Measurements from ENCODE around the gene WNK1. TPM values are rescaled to one million over a fixed set of nuclear protein-coding genes. Genes with fewer than 3 reads are reported as not detected.
"Not testable (repeated sequence)": the region's sequence is repeated elsewhere in the genome, so short reads cannot be mapped to it uniquely, and the experiment has no call there.

Gene WNK1
- total RNA-seq, 1 donor from 2014 or later, result 71.5 TPM

DNA sequence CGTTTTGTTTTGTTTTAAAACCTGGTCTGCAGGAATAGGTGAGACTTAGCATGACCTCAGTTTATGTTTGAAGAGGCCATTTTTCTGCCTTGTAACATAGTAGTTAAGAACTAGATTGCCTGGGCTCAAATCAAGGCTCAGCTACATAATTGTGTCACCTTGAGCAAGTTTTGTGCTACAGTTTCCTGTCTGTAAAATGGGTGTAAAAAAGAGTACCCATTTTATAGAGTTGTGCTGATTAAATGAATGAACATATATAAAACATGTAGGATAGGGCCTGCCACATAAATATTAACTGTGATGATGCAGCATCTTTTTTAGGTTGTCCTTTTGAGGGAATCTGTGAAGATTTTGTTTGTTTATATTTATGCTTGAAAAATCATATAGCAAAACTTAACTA is 7.2 kb downstream of the WNK1 start:
- Histone ChIP-seq H3K9ac (ENCODE audit: low read depth in 1 of 3, low read length in 3 of 3) (no peak overlapping the region), H3K27ac (ENCODE audit: low read depth, low read length) (no peak overlapping the region), H3K4me1 (ENCODE audit: control insufficient read depth in 3 of 3, insufficient read depth in 3 of 3, low read length in 3 of 3) (peaks cover 3 to 15% (median 11%) of the 10 kb centered on the region in 3 donors), H3K9me3 (ENCODE audit: control insufficient read depth in 3 of 3, low read length in 3 of 3) (no peaks in the 10 kb centered on the region), H3K27me3 (ENCODE audit: control insufficient read depth in 3 of 3, insufficient read depth in 3 of 3, low read length in 3 of 3) (no peaks in the 10 kb centered on the region), H3K4me3 (ENCODE audit: low read length in 3 of 3) (no peak overlapping the region), H3K36me3 (ENCODE audit: control insufficient read depth in 3 of 3, insufficient read depth in 3 of 3, low read length in 3 of 3) (no peaks in the 10 kb centered on the region)

GRCh38 chr12:761256-761655 is 8.9 kb downstream of the WNK1 start:
- Histone ChIP-seq H3K9ac (ENCODE audit: low read depth in 1 of 3, low read length in 3 of 3) (no peak overlapping the region), H3K27ac (ENCODE audit: low read depth, low read length) (no peak overlapping the region), H3K4me1 (ENCODE audit: control insufficient read depth in 3 of 3, insufficient read depth in 3 of 3, low read length in 3 of 3) (peaks cover 0 to 12% (median 3%) of the 10 kb centered on the region in 3 donors), H3K36me3 (ENCODE audit: control insufficient read depth in 3 of 3, insufficient read depth in 3 of 3, low read length in 3 of 3) (no peaks in the 10 kb centered on the region), H3K4me3 (ENCODE audit: low read length in 3 of 3) (no peak overlapping the region), H3K27me3 (ENCODE audit: control insufficient read depth in 3 of 3, insufficient read depth in 3 of 3, low read length in 3 of 3) (no peaks in the 10 kb centered on the region), H3K9me3 (ENCODE audit: control insufficient read depth in 3 of 3, low read length in 3 of 3) (no peaks in the 10 kb centered on the region)

DNA sequence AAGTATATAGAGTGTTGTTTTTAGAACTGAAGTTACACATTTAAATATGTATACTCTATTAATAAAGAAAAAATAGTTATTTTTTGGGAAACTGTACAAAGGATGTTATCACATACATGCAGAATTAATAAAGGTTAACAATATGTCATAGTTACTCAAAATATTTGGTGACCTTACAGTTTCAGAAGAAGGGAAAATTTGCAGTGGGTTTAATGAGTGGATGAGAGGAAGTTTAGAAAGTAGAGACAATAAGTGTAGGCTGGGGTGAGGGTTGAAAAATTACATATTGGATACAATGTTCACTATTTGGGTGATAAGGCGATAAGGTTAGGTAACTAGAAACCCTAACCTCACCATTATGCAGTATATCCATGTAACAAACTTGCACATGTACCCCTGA is 13.5 kb downstream of the WNK1 start:
- H3K27me3 ChIP-seq (ENCODE audit: control insufficient read depth in 3 of 3, insufficient read depth in 3 of 3, low read length in 3 of 3), result no peaks in the 10 kb centered on the region
- no peak overlapping the region for H3K4me3 ChIP-seq (ENCODE audit: low read length in 3 of 3)
- H3K9ac ChIP-seq (ENCODE audit: low read depth in 1 of 3, low read length in 3 of 3), result no peak overlapping the region
- H3K9me3 ChIP-seq (ENCODE audit: control insufficient read depth in 3 of 3, low read length in 3 of 3), result no peaks in the 10 kb centered on the region
- no peak overlapping the region for H3K27ac ChIP-seq (ENCODE audit: low read depth, low read length)
- peaks cover 0 to 4% (median 0%) of the 10 kb centered on the region in 3 donors for H3K4me1 ChIP-seq (ENCODE audit: control insufficient read depth in 3 of 3, insufficient read depth in 3 of 3, low read length in 3 of 3)
- no peaks in the 10 kb centered on the region for H3K36me3 ChIP-seq (ENCODE audit: control insufficient read depth in 3 of 3, insufficient read depth in 3 of 3, low read length in 3 of 3)

- Histone ChIP-seq H3K36me3 (ENCODE audit: control insufficient read depth in 3 of 3, insufficient read depth in 3 of 3, low read length in 3 of 3) (no peaks in the 10 kb centered on the region), H3K4me3 (ENCODE audit: low read length in 3 of 3) (no peak overlapping the region), H3K9me3 (ENCODE audit: control insufficient read depth in 3 of 3, low read length in 3 of 3) (no peaks in the 10 kb centered on the region), H3K9ac (ENCODE audit: low read depth in 1 of 3, low read length in 3 of 3) (no peak overlapping the region), H3K27ac (ENCODE audit: low read depth, low read length) (no peak overlapping the region), H3K27me3 (ENCODE audit: control insufficient read depth in 3 of 3, insufficient read depth in 3 of 3, low read length in 3 of 3) (no peaks in the 10 kb centered on the region), H3K4me1 (ENCODE audit: control insufficient read depth in 3 of 3, insufficient read depth in 3 of 3, low read length in 3 of 3) (peaks cover 0 to 4% (median 0%) of the 10 kb centered on the region in 3 donors)
Observed at GRCh38 chr12:768434-768833, 16.1 kb downstream of the WNK1 start.

- Histone ChIP-seq H3K9me3 (ENCODE audit: control insufficient read depth in 3 of 3, low read length in 3 of 3) (no peaks in the 10 kb centered on the region), H3K36me3 (ENCODE audit: control insufficient read depth in 3 of 3, insufficient read depth in 3 of 3, low read length in 3 of 3) (no peaks in the 10 kb centered on the region), H3K4me3 (ENCODE audit: low read length in 3 of 3) (no peak overlapping the region), H3K4me1 (ENCODE audit: control insufficient read depth in 3 of 3, insufficient read depth in 3 of 3, low read length in 3 of 3) (peaks cover 7 to 13% (median 12%) of the 10 kb centered on the region in 3 donors), H3K27me3 (ENCODE audit: control insufficient read depth in 3 of 3, insufficient read depth in 3 of 3, low read length in 3 of 3) (no peaks in the 10 kb centered on the region), H3K9ac (ENCODE audit: low read depth in 1 of 3, low read length in 3 of 3) (no peak overlapping the region), H3K27ac (ENCODE audit: low read depth, low read length) (no peak overlapping the region)
Observed at GRCh38 chr12:770479-770878, 18.1 kb downstream of the WNK1 start.

GRCh38 chr12:772056-772697 is 19.8 kb downstream of the WNK1 start:
- H3K9me3 ChIP-seq (ENCODE audit: control insufficient read depth in 3 of 3, low read length in 3 of 3), result no peaks in the 10 kb centered on the region
- no peaks in the 10 kb centered on the region for H3K36me3 ChIP-seq (ENCODE audit: control insufficient read depth in 3 of 3, insufficient read depth in 3 of 3, low read length in 3 of 3)
- H3K4me3 ChIP-seq (ENCODE audit: low read length in 3 of 3), result no peak overlapping the region
- no peak overlapping the region for H3K9ac ChIP-seq (ENCODE audit: low read depth in 1 of 3, low read length in 3 of 3)
- H3K27me3 ChIP-seq (ENCODE audit: control insufficient read depth in 3 of 3, insufficient read depth in 3 of 3, low read length in 3 of 3), result no peaks in the 10 kb centered on the region
- no peak overlapping the region for H3K27ac ChIP-seq (ENCODE audit: low read depth, low read length)
- H3K4me1 ChIP-seq (ENCODE audit: control insufficient read depth in 3 of 3, insufficient read depth in 3 of 3, low read length in 3 of 3), result peaks cover 7 to 14% (median 12%) of the 10 kb centered on the region in 3 donors

DNA sequence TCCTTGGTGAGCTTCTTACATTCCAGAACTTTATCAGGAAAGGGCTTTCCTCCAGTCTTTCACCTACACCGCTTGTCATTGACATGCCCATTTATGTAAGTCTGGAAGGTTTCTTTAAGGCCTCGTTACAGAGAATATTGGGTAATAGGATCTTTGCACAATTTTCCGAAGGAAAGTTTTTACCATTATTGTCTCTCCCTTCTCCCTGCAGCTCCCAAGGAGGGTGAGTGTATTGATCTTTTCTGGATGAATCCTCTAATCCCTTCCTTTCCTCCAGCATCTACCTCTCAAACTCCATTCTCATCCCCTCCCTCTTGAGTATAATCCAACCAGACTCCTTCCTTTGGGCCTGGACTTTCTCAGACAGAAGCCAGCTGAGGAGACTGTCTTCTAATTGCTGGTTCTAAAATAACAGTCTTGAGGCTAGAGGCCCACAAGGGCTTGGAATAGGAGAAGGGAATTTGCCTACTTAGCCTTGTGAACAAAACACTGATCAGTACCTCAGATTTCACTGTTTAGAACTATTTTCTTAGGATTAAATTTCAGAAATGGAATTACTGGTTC is 21.8 kb downstream of the WNK1 start:
- no peaks in the 10 kb centered on the region for H3K27me3 ChIP-seq (ENCODE audit: control insufficient read depth in 3 of 3, insufficient read depth in 3 of 3, low read length in 3 of 3)
- H3K4me3 ChIP-seq (ENCODE audit: low read length in 3 of 3), result peak overlapping the region in 1 of 3 donors; percentile 1
- no peaks in the 10 kb centered on the region for H3K9me3 ChIP-seq (ENCODE audit: control insufficient read depth in 3 of 3, low read length in 3 of 3)
- peaks cover 10 to 22% (median 12%) of the 10 kb centered on the region in 3 donors for H3K4me1 ChIP-seq (ENCODE audit: control insufficient read depth in 3 of 3, insufficient read depth in 3 of 3, low read length in 3 of 3)
- no peaks in the 10 kb centered on the region for H3K36me3 ChIP-seq (ENCODE audit: control insufficient read depth in 3 of 3, insufficient read depth in 3 of 3, low read length in 3 of 3)
- H3K27ac ChIP-seq (ENCODE audit: low read depth, low read length), result peak overlapping the region; percentile 10
- peak overlapping the region in 1 of 3 donors; percentile 25 for H3K9ac ChIP-seq (ENCODE audit: low read depth in 1 of 3, low read length in 3 of 3)

- not testable (repeated sequence) for H3K9me3 ChIP-seq (ENCODE audit: control insufficient read depth in 3 of 3, low read length in 3 of 3); H3K36me3 ChIP-seq (ENCODE audit: control insufficient read depth in 3 of 3, insufficient read depth in 3 of 3, low read length in 3 of 3); H3K9ac ChIP-seq (ENCODE audit: low read depth in 1 of 3, low read length in 3 of 3); H3K27ac ChIP-seq (ENCODE audit: low read depth, low read length); H3K27me3 ChIP-seq (ENCODE audit: control insufficient read depth in 3 of 3, insufficient read depth in 3 of 3, low read length in 3 of 3); H3K4me3 ChIP-seq (ENCODE audit: low read length in 3 of 3)
- H3K4me1 ChIP-seq (ENCODE audit: control insufficient read depth in 3 of 3, insufficient read depth in 3 of 3, low read length in 3 of 3), result peaks cover 20 to 41% (median 25%) of the 10 kb centered on the region in 3 donors
Observed at GRCh38 chr12:775973-776771, 23.8 kb downstream of the WNK1 start.

DNA sequence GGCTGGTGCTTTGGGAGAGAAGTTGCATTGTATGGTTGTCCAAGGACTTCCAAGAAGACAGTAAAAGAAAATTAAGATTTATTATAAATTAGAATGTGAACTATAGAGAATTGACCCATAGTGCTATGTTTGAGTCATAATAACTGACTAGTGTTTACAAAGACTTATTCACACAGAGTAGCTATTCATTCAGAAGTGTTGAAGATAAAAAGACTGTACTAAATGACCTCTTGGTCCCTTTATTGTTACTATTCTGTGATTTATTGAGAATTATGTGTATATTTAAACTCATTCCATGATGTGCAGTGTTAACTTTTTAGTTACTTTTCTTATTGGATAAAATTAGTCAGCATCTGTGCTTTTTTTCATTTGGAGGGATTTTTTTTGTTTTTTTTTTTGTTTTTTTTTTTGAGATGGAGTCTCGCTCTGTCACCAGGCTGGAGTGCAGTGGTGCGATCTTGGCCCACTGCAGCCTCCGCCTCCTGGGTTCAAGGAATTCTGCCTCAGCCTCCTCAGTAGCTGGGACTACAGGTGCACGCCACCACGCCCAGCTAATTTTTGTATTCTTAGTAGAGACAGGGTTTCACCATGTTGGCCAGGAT is 24.5 kb downstream of the WNK1 start:
- not testable (repeated sequence) for H3K36me3 ChIP-seq (ENCODE audit: control insufficient read depth in 3 of 3, insufficient read depth in 3 of 3, low read length in 3 of 3); H3K9ac ChIP-seq (ENCODE audit: low read depth in 1 of 3, low read length in 3 of 3); H3K27me3 ChIP-seq (ENCODE audit: control insufficient read depth in 3 of 3, insufficient read depth in 3 of 3, low read length in 3 of 3); H3K9me3 ChIP-seq (ENCODE audit: control insufficient read depth in 3 of 3, low read length in 3 of 3); H3K4me3 ChIP-seq (ENCODE audit: low read length in 3 of 3); H3K27ac ChIP-seq (ENCODE audit: low read depth, low read length)
- H3K4me1 ChIP-seq (ENCODE audit: control insufficient read depth in 3 of 3, insufficient read depth in 3 of 3, low read length in 3 of 3), result peaks cover 20 to 41% (median 26%) of the 10 kb centered on the region in 3 donors
